NCI-H128 (cell line): ENCODE measurements around the gene ATP9B.
"Not testable (repeated sequence)": the region's sequence is repeated elsewhere in the genome, so short reads cannot be mapped to it uniquely, and the experiment has no call there.

ENCODE experiments used
- DNase-seq: peaks from one replicate; lab custom pipeline; 2025; ENCODE audit not compliant: unreplicated experiment; lab: John Stamatoyannopoulos, UW

The ATP9B gene

DNA sequence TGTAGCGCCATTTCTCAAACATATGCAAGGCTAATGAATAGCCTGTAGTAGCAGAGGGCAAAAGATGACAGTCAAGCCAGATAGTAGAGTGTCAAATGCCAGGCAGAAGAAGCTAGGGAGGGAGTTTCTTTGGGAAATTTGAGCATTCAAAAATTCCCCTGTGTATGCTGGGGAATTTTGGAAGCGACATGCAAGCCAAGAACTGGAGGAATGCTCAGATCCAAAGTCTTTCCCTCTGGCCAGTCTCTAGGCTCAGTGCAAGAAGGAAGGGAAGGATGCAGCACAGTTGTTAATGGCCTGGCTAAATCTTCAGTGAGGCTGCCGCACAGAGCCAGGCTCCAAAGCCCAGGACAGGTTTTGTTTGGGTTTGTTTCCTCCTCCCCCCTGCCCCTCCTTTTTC, 59.9 kb downstream of the ATP9B start:
- DNase-seq = no peak

DNA sequence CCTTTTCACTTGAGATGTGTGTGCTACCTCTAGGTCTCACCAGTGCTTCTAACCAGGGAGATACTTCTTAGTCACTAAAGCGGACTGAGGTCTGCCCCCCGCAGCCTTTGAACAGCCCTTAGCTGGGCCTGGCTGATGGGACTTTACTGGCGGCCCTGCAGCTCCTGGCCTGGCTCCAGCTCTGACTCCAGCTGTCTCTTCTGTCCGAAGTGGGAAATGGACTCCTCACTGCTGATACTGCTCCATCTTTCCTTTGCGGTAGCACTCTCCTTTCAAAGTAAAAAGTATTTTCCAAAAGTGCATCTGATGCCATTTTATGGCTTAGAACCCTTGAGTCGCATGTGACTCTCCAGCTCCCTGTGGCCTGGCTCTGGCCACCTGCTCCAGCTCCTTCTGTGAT, 64.5 kb downstream of the ATP9B start:
- DNase-seq = no peak

DNA sequence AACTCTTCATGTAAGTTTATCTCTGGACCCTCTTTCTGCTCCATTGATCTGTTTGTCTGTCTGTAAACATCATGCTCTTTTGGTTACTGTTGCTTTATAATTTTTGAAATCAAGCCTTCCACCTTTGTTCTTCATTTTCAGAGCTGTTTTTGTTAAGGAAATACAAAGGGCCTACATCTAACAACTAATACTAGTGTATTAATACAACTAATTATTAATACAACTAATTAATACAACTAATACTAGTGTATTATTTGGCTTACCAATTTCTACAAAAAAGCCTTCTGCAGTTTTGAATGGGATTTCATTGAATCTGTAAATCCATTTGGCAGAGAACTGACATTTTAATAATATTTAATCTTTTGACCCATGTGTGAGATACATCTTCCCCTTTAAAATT, 66.7 kb downstream of the ATP9B start:
- DNase-seq = no peak

DNA sequence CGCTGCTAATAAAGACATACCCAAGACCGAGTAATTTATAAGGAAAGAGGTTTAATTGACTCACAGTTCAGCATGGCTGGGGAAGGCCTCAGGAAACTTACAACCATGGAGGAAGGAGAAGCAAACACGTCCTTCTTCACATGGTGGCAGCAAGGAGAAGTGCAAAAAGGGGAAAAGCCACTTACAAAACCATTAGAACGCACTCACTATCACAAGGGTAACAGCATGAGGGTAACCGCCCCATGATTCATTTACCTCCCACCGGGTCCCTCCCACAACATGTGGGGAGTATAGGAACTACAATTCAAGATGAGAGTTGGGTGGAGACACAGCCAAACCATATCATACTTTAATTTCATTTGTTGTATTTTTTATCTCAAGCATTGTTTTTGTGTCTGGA, 67.5 kb downstream of the ATP9B start:
- DNase-seq = no peak

DNA sequence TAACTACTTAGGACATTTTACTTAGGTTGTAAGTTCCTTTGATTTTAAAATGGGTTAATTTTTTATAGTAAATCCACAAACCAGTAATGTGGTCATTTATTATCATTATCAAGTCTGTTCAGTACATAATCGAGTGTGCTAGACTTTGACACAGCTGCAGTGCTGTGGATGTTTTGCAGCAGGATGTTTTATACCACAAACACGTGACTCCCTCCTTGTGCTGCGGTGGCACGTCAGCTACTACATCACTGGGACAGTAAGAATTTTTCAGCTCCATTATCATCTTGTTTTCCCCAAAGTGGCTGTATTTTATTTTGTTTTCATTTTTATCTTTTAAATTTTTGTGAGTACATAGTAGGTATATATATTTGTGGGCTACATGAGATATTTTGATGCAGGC, 70.0 kb downstream of the ATP9B start:
- DNase-seq = no peak

DNA sequence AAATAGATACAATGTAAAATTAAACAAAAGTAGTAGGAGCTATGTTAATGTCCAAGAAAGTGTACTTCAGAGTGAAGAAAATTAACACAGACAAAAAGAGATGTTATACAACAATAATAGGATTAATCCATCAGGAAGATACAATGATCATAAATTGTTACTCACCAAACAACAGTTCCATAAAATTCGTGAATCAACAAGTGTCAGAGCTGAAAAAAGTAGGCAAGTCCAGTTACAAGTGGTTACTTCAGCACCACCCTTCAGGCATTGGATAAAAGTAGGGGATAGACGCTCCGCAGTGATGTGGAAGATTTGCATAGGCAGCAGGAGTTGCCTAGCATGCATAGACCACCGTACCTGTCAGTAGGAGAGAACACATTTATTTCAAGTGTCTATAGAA, 77.8 kb downstream of the ATP9B start:
- DNase-seq = no peak

DNA sequence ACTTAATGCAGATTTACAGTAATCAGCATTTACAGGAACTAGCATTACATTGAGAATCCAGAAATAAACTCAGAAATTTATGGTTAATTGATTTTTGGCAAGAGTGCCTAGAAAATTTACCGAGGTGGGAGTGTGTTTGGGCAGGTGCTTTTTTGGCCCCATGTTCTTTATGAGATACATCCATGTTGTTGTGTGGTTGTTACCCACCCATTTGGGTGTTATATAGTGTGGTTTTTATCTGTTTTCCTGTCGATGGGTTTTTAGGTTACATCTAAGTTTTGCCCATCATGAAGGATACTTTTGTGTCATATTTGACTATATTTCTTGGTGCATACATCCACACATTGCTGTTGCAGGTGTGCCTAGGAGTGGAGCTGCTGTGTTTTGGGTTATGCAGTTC, 82.0 kb downstream of the ATP9B start:
- no peak for DNase-seq

DNA sequence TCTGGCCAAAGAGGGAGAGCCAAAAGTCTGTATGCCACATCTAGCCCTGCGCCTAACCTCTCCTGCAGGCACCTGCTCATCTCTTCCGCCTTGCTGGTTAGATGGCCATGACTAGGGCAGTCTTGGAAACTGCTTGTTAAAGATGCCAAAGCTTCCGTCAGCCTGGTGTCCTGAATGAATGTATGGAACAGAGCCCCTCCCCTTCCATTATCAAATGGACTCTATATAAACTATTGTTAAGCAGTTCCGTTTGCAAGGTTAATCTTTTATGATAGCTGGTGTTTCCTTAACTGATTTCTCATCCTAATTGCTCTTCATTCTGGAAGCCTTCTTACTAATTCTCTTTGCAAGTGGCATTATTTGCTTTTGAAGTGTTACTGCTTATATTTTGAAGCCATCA, 87.1 kb downstream of the ATP9B start:
- DNase-seq = no peak

DNA sequence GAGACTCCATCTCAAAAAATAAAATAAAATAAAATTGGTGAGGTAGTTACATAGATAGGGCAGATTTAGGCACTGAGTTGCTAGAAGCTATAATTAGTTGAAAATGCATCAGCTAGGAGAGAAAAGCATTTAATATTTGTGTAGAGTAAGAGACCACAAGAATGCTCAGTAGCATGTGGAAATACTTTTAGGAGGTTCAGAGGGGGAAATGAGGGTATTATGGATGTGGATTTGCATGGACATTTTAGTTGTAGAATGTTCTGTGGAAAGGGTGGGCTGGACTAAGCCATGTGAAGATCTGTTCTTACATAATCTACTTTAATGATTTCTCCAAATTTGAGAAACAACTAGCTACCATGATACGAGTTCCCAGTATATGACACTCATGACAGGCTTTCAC, 95.5 kb downstream of the ATP9B start:
- no peak for DNase-seq

DNA sequence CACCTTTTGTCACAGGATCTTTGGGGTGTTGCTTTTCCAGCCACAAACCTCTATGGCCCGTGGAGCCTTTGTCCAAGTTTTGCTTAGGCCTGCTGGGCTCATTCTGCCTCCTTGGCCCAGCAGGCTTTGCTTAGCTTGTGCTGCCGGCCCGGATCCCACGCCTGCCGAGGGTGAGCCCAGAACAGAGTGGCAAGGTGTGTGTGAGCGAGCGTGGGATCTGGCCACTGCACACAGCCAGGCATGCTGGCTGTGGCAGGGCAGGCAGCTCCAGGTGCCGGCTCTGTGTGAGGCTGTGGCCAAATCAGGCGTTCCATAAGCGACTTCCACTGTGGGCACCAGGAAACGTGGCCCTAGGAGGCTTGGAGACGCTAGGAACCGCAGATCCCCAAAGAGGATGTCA, 97.5 kb downstream of the ATP9B start:
- DNase-seq = no peak

DNA sequence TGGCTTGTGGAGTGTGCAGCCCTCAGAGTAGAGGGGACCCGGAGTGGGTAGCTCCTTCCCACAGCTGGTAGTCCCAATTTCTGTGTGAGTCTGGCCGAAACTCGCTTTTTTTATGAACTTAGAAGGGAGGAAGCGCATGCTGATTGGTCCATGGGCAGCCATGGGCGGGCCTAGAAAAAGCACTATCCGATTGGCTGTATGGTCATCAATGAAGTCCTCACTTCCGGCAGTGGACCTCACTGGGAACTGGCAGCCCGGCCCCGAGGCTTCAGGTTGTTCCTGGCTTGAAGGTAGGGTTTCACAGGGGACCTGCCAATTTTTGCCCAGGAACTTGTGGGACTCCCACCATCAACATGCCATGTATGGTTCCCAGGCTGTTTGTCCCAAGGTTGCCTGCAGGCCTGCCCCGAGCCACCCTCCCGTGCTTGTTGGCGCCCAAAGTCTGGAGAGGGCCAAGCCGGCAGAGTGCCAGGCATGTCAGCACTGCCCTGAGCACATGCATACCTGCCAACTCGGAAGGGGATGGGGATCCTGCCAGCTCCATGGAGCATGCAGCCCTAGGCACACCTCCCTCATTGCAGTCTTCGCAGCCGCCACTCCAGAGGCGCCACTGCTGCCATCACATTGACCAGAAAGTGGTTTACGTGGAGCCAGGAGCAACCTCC, 98.5 kb downstream of the ATP9B start:
- DNase-seq = no peak

DNA sequence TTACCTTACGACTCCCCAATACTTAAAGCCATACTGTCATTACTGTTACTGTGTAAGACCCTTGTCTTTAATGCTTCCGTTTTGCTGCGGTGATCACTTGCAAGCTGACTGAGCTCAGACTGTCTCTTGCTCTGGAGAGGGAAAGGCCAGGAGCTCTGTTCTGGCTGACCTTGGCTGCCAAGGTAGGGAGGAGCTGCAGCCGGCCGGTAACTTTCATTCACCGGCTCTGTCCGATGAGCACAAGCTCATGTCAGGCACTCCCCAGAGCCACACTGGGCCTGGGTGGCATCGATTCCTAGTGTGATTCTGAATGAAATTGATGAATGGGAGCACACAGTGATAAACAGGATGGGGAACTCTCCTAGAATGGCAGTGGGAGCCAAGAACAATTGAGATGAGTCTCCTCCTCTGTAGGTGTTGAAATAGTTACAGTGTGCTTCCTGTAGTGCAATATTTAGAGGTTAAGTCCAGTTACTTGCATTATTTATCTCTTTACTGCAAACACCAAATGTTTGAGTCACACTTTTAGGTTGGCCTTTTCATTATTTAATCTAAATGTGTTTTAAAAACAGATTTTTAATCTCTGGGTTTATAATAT, 100.9 kb downstream of the ATP9B start:
- no peak for DNase-seq

DNA sequence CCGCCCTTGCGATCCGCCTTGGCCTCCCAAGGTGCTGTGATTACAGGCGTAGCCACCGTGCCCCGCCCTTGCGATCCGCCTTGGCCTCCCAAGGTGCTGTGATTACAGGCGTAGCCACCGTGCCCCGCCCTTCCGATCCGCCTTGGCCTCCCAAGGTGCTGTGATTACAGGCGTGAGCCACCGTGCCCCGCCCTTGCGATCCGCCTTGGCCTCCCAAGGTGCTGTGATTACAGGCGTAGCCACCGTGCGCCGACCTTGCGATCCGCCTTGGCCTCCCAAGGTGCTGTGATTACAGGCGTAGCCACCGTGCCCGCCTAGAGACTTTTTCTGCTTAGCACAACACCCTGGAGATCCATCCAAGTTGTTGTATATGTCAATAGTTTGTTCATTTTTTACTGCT, 103.1 kb downstream of the ATP9B start:
- not testable (repeated sequence) for DNase-seq

DNA sequence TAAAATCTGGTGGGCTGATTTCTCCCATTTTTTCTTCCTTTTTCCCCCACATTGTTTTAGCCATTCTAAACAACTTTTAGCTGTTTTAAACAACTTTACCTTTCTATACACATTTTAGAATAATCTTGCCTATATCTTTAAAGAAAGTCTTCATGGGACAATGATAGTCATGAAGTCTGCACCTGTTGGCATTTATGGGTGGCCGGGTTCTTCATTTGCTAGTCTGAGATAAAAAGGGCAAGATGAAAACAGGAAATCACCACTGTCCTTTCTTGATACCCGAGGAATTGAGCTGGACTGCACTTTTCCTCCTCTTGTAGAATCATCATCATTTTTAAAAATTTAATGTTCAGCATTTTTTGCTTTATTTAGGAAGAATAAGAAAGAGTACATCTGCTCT, 104.5 kb downstream of the ATP9B start:
- DNase-seq = no peak

DNA sequence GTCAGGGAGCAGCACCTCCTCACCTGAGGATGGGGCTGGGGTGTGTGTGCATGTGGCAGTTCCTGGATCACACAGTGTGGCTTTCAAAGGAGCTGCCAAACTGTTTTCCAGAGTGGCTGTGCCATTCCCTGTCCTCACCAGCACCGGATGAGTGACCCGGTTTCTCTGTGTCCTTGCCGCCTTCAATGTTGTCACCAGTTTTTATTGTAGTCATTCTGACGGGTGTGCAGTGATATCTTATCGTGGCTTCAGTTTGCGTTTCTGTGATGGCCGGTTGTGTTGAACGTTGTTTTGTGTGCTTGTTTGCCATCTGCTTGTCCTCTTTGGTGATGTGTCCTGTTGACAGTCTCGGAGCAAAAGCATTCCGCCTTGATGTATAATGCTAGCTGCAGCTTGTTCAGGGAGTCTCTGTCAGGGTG, 108.9 kb downstream of the ATP9B start:
- no peak for DNase-seq

DNA sequence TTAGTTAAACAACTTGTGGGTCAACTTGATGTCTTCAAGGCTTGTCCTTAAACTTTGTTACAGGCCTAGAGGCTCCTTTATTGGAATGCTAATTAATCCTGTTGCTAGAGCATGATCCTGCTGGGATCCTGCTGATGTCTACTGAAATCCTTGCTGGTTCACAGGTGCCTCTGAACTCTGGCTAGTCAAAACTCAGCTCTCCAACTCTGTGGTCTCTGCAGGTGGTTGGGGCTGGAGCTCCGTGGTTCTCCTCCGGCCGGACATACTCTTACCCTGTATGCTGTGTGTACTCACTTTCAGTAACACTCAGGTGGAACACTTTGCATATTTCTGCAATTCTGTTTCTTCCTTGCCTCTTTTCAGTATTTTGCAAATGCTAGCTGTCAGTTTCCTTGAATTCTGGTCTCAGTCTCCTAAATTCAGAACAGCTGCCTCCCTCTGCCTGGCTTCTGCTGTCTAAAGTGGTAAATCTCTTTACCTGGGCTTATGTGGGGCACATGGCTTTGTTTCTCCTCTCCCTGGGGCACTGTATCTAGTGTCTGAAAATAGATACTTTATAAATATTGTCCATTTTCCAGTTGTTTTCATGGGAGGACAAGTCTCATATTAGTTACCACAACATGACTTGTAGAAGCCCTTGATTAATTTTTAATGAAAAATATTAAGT, 113.0 kb downstream of the ATP9B start:
- no peak for DNase-seq

DNA sequence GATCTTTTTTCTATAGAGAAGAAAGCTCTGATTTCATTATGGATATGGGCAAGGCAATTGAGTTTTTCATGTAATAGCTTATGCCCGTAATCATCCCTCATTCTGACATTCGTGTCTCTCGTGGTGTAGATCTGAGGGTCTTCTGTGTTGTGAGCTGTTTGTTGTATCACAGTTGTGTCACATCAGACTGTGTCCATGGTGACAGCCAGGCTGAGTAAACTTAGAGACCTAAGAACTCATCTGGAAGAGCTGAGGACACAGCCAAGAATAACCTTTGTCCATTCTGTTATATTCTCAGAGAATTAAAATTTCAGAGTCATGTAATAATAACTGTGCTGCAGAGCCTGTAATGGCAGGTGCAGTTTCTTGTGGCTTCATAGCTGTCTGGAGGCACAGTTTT, 116.5 kb downstream of the ATP9B start:
- DNase-seq = no peak

DNA sequence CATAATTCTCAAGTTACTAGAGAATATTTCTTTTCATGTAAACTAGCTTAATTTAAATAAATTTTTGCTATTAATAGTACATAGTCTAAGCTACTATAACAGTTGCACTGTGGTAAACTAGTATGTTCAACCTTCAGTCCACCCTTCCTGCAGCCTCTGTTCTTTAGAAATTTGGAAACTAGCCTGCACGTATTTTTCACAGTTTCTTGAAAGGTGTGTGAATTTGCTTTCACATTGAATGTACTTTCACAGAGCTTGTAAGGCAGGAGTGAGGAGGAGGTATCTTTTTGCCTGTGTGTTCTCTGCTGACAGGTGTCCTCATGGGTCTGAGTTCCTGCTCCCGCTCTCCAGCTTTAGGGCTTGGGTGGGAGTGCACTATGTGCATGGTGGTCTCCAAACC, 117.5 kb downstream of the ATP9B start:
- no peak for DNase-seq

DNA sequence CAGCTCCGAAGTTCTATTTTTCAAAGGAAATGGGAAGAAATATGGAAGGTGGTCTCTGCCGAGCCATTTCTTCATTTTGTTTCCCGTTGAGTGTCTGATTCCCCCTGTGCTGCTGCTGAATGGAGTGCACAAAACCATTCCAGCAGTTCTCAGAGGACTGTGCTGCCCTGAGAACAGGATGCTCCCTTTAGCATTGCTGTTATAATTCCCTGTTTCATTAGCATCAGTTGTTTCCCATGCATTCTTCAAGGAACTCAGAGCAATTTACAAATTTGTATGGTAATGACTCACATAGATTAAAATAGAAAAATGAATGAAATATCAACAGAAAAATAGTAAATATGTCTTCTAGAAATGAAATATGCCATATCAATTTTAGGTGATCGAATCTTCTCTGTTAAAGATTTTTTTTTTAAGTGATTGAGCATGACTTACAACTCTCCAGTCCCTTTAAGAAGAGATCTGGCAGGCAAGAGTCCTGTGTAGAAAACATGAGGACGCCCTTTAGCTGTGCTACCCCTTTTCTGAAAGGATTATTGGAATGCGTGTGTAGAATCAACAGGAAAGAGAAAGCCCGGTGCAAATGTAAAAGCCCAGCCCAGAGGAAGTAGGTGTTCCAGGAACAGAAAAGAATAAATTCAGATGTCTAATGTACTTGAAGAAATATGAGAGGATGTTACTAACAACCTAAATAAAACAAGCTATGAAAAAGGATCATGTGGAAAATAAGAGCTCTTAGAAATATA, 118.5 kb downstream of the ATP9B start:
- no peak for DNase-seq

DNA sequence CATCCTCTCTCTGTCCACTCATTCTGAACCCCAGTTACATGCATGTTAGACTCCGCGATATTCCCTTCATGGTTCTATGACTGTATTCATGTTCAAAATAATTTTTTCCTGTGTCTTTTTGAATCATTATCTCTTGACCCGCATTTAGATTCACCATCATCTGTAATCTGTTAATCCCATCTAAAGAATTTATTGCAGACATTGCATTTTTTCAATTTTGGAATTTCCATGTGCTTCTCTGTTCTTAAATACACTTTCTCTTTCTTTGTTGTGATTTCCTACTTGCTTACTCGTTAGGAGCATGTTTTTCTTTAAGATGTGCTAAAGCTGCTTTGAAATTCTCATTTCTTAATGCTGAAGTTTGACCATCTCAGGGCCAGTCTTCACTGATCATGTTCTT, 122.2 kb downstream of the ATP9B start:
- no peak for DNase-seq

DNA sequence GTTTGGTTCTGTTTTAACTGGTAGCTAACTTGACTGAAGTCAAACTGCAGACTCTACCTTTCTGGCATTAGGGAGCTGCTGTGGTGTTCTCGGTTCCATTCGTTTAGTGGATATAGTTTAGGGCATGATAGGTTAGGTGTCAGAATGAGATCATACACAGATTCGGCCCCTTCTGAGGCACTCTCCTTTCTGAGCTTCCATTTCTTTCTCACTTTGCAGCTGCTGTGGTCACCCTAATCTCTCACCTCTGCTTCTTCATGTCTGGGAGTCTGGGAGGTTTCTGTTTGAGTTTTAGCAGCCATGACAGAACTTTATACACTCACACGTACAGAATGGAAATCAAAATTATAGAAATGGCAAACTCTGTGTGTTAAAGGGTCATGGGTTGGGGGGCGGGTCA, 122.8 kb downstream of the ATP9B start:
- DNase-seq = no peak

DNA sequence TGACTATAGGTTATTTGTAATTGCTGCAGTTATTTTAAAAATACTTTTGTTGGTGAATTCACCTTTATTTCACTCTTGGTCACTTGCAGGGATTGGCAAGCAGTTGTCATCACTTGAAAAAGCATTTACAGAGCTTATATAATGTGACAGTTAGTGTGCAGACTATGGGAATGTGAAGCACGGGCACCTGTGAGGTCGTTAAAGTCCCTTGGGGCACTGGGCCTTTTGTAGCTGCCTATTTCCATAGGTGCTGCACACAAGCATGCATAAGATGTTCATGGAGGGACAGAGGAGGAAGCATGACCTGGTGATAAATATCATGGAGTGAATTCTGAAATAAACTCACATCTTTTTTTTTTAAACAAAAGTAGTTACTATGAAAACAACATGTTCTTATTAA, 124.6 kb downstream of the ATP9B start:
- no peak for DNase-seq
